Nephron (organoid): ENCODE measurements around the gene LRPAP1.

Experiments
- H3K27ac Mint-ChIP-seq, 3 experiments: 2 replicates each; pipeline ENCODE4 v1.8.0; 2020; ENCODE audit warnings: mixed read lengths in 3 of 3, mild to moderate bottlenecking in 2 of 3, moderate library complexity in 1 of 3
- H3K27me3 Mint-ChIP-seq: 2 replicates; pipeline ENCODE4 v1.8.0; 2021; ENCODE audit warnings: low read depth, mild to moderate bottlenecking, moderate library complexity, mixed read lengths
- H3K36me3 Mint-ChIP-seq: 2 replicates; pipeline ENCODE4 v1.8.0; 2020; ENCODE audit warnings: low read depth, mixed read lengths
- H3K4me1 Mint-ChIP-seq: 2 replicates; pipeline ENCODE4 v1.8.0; 2020; ENCODE audit warnings: mixed read lengths
- H3K4me3 Mint-ChIP-seq, 3 experiments: 2 replicates each; pipeline ENCODE4 v1.8.0; 2020; ENCODE audit warnings: mild to moderate bottlenecking in 3 of 3, mixed read lengths in 3 of 3, moderate library complexity in 2 of 3
- H3K9me3 Mint-ChIP-seq: 2 replicates; pipeline ENCODE4 v1.8.0; 2020; ENCODE audit warnings: mixed read lengths
- TF ChIP-seq, protein P1 (sequence below), 3 experiments: fragments of 200-600 bp; sonication (generic); IDR thresholded peaks; one replicate each; pipeline ENCODE4 v1.5.0; 2021; ENCODE audit warnings: antibody characterized with exemption in 3 of 3; ENCODE audit not compliant: unreplicated experiment in 3 of 3

The LRPAP1 gene

DNA sequence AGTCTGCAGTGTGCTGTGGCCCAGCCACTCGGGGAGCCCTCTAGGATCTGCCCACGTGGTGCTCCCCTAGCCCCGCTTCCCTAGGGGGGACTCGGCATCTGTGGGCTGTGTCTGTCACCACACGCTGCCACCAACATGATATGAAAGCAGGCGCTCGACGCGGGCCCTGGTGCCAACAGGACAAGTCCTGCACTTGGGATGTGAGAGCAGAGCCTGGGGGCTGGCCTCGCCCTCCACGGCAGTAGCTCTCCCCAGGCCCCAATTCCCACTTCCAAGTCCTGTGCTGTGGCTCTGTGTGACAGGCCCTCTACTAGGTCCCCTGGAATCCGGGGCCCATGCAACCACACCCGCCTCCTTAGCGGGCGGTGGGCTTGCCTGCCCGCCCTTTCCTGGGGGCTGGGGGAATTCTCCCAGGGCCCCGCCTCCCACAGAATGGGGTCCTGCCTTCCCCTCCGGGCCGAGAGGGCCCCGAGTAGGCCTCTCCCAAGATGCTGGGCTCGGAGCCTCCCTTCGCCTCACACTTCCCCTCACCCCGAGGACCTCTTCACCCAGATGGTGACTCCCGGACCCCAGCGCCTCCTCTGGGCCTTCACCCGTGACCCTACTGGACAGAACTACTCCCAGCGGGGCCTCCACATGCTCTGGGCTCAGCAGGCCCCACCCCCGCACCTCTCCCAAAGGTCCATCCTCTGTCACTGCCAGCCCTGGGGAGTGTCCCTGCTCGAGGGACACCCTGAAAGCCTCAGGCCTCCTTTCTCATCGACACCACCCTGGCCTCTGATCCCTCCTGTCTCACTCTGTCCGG lies 11.2 kb downstream of the LRPAP1 start:
- TF ChIP-seq, protein P1, sequence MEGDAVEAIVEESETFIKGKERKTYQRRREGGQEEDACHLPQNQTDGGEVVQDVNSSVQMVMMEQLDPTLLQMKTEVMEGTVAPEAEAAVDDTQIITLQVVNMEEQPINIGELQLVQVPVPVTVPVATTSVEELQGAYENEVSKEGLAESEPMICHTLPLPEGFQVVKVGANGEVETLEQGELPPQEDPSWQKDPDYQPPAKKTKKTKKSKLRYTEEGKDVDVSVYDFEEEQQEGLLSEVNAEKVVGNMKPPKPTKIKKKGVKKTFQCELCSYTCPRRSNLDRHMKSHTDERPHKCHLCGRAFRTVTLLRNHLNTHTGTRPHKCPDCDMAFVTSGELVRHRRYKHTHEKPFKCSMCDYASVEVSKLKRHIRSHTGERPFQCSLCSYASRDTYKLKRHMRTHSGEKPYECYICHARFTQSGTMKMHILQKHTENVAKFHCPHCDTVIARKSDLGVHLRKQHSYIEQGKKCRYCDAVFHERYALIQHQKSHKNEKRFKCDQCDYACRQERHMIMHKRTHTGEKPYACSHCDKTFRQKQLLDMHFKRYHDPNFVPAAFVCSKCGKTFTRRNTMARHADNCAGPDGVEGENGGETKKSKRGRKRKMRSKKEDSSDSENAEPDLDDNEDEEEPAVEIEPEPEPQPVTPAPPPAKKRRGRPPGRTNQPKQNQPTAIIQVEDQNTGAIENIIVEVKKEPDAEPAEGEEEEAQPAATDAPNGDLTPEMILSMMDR (IDR thresholded peaks at IDR 0.05; ENCODE audit: unreplicated experiment in 3 of 3), result no peak
- no peak overlapping the region for H3K4me3 Mint-ChIP-seq
- no peak overlapping the region for H3K27ac Mint-ChIP-seq
- H3K36me3 Mint-ChIP-seq, result peaks cover 26% of the 10 kb centered on the region
- H3K4me1 Mint-ChIP-seq, result peaks cover 15% of the 10 kb centered on the region
- no peaks in the 10 kb centered on the region for H3K9me3 Mint-ChIP-seq
- H3K27me3 Mint-ChIP-seq, result no peaks in the 10 kb centered on the region

DNA sequence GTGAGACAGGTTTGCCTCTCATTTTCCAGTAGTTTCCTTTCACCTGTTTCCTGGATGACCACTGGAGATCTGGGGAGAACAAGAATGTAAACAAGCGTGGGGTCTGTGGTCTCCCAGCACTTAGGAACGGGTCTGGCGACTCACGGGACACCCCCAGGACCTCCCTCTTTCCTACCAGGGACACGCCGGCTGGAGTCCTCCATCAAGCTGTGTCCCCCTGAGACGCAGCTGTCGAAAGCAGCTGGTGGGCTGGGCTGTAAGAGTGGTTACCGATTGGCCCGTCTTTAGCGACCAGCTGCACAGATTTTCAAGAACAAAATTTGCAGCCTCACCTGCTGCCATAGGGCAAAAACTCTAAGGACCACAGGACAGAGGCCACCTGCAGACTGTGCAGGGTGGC lies 11.9 kb downstream of the LRPAP1 start:
- TF ChIP-seq, protein P1 (IDR thresholded peaks at IDR 0.05; ENCODE audit: unreplicated experiment in 3 of 3), result no peak
- no peaks in the 10 kb centered on the region for H3K9me3 Mint-ChIP-seq
- H3K4me3 Mint-ChIP-seq, result no peak overlapping the region
- peaks cover 29% of the 10 kb centered on the region for H3K36me3 Mint-ChIP-seq
- peaks cover 11% of the 10 kb centered on the region for H3K4me1 Mint-ChIP-seq
- no peaks in the 10 kb centered on the region for H3K27me3 Mint-ChIP-seq
- no peak overlapping the region for H3K27ac Mint-ChIP-seq

DNA sequence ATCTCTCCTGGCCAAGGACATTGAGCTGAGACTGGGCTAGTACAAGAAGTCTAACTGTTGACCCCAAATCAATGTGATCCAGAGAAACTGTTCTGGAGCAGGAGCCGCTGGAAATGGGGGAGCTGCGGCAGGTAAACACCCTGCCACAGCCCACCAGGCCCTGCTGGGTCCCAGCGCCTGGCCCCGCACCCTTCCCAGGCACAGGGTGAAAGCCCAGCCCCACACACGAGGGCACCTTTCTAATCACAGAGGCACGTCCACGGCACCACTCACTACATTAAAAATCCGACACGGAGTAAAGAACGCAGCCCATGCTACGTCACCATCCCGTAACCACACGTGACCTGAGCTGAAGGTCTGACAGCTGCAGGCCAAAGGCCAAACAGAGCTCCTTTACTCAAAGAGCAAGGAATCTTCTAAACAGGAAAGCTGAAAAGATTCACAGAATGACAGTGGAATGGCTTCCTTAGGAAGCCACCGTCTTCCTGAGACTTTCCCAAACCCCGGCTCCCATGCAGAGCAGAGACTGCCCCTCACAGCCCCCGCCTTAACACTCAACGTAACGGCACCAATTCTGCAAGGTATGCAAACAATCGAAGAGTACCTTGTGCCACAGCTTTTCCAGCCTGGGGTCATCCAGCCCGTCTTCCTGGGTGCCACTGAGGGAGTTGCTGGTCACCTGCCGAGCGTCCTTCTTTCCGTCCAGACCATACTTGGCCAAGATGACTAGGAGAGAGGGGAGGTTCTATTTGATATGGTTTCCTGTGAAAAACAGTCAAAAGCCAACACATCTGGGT lies 12.6 kb downstream of the LRPAP1 start:
- TF ChIP-seq, protein P1 (IDR thresholded peaks at IDR 0.05; ENCODE audit: unreplicated experiment in 3 of 3), result no peak
- Mint-ChIP-seq H3K9me3 (no peaks in the 10 kb centered on the region), H3K36me3 (peaks cover 27% of the 10 kb centered on the region), H3K27me3 (no peaks in the 10 kb centered on the region), H3K4me3 (no peak overlapping the region), H3K4me1 (peaks cover 10% of the 10 kb centered on the region), H3K27ac (no peak overlapping the region)

DNA sequence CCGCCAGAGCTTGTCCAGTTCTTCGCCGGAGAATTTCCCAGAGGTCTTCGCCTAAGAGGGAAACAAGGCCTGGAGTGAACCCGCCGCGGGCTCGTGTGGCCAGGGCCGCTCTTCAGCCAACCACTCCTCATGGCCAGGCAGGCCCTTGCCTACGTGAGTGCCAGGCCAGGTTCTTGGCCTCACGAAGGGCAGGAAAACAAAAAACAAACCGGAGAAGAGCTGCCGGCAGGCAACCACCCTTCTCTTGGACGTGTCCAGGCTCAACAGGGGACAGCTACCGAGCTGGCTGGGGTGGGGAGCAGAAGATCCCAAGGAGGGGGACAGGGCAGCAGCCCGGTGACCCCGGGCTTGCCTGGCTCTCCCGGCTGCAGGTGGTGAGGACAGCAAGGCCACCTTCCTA lies 13.3 kb downstream of the LRPAP1 start:
- no peaks in the 10 kb centered on the region for H3K9me3 Mint-ChIP-seq
- peaks cover 31% of the 10 kb centered on the region for H3K36me3 Mint-ChIP-seq
- H3K27ac Mint-ChIP-seq, result no peak overlapping the region
- peaks cover 10% of the 10 kb centered on the region for H3K4me1 Mint-ChIP-seq
- TF ChIP-seq, protein P1 (IDR thresholded peaks at IDR 0.05; ENCODE audit: unreplicated experiment in 3 of 3), result no peak
- H3K27me3 Mint-ChIP-seq, result no peaks in the 10 kb centered on the region
- H3K4me3 Mint-ChIP-seq, result no peak overlapping the region

DNA sequence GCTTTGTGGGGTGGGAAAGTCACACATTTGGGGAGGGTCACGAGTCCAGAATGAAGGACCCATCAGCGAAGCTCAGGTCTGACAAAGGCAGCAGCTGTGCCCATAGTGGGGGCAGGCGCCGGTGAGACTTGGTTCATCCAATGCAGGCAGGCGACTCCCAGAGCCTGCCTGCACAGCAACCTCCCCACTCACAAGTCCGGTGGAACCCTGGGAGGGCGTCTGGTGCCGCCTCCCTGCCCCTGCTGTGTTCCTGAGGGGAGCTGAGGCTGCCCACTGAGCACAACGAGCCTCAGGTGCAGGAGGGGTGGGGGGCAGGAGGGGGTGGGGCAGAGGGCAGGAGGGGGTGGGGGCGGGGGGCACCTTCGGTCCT lies 13.7 kb downstream of the LRPAP1 start:
- TF ChIP-seq, protein P1 (IDR thresholded peaks at IDR 0.05; ENCODE audit: unreplicated experiment in 3 of 3), result no peak

More for the DNA sequence above, 13.7 kb downstream of the LRPAP1 start:
- Mint-ChIP-seq H3K36me3 (peaks cover 35% of the 10 kb centered on the region), H3K4me1 (peaks cover 10% of the 10 kb centered on the region), H3K4me3 (no peak overlapping the region), H3K9me3 (no peaks in the 10 kb centered on the region), H3K27ac (no peak overlapping the region), H3K27me3 (no peaks in the 10 kb centered on the region)
